OCI-LY1 (cell line): ENCODE results near the gene CHCHD3.

Source experiments
- H2AFZ ChIP-seq: fragments of 200-600 bp; sonication (generic), shearing (Covaris generic); 2 replicates; pipeline ENCODE4 v1.6.0; 2014; ENCODE audit warnings: antibody characterized with exemption, mild to moderate bottlenecking, low read length
- H3F3A ChIP-seq: fragments of 200-600 bp; sonication (generic), shearing (Covaris generic); 2 replicates; pipeline ENCODE4 v1.6.0; 2014; ENCODE audit warnings: mild to moderate bottlenecking, antibody characterized with exemption, low read length, moderate library complexity; ENCODE audit not compliant: insufficient read depth
- H3K27ac ChIP-seq: fragments of 200-600 bp; sonication (generic); 2 replicates; pipeline ENCODE4 v1.5.1; 2014; ENCODE audit warnings: low read length, mixed run types, mild to moderate bottlenecking, low read depth; ENCODE audit not compliant: poor library complexity, severe bottlenecking
- H3K27me3 ChIP-seq: fragments of 200-600 bp; sonication (generic); 2 replicates; pipeline ENCODE4 v1.6.0; 2014; ENCODE audit warnings: antibody characterized with exemption, mild to moderate bottlenecking, low read length, moderate library complexity; ENCODE audit not compliant: insufficient read depth
- H3K36me3 ChIP-seq: fragments of 200-600 bp; sonication (generic); 2 replicates; pipeline ENCODE4 v1.6.1; 2014; ENCODE audit warnings: mild to moderate bottlenecking, antibody characterized with exemption, low read length, moderate library complexity, mixed read lengths; ENCODE audit not compliant: insufficient read depth
- H3K4me1 ChIP-seq: fragments of 200-600 bp; sonication (generic); 2 replicates; pipeline ENCODE4 v1.5.1; 2014; ENCODE audit warnings: mild to moderate bottlenecking, low read length, moderate library complexity; ENCODE audit not compliant: insufficient read depth, severe bottlenecking
- H3K4me2 ChIP-seq: fragments of 200-600 bp; sonication (generic), shearing (Covaris generic); 2 replicates; pipeline ENCODE4 v1.6.1; 2014; ENCODE audit warnings: low read length
- H3K4me3 ChIP-seq: fragments of 200-600 bp; sonication (generic); 2 replicates; pipeline ENCODE4 v1.5.1; 2014; ENCODE audit warnings: low read length, low read depth, mild to moderate bottlenecking, mixed read lengths; ENCODE audit not compliant: poor library complexity, severe bottlenecking
- H3K79me2 ChIP-seq: fragments of 200-600 bp; shearing (Covaris generic); 2 replicates; pipeline ENCODE4 v1.6.1; 2016; ENCODE audit warnings: mixed run types, low read length, mixed read lengths; ENCODE audit not compliant: insufficient read depth
- H3K9ac ChIP-seq: fragments of 200-600 bp; sonication (generic), shearing (Covaris generic); 2 replicates; pipeline ENCODE4 v1.6.1; 2014; ENCODE audit warnings: mild to moderate bottlenecking, low read length, mixed read lengths
- H3K9me2 ChIP-seq: fragments of 200-600 bp; sonication (generic), shearing (Covaris generic); 2 replicates; pipeline ENCODE4 v1.6.1; 2014; ENCODE audit warnings: low read depth, mild to moderate bottlenecking, low read length, mixed read lengths
- H3K9me3 ChIP-seq: fragments of 200-600 bp; shearing (Covaris generic); 2 replicates; pipeline ENCODE4 v1.6.1; 2014; ENCODE audit warnings: low read length, mixed read lengths
- H4K20me1 ChIP-seq: fragments of 200-600 bp; sonication (generic), shearing (Covaris generic); 2 replicates; pipeline ENCODE4 v1.6.0; 2016; ENCODE audit warnings: mild to moderate bottlenecking, low read length; ENCODE audit not compliant: insufficient read depth
- EZH2 ChIP-seq: fragments of 200-600 bp; sonication (generic), shearing (Covaris generic); IDR thresholded peaks from 2 replicates; pipeline ENCODE4 v1.8.0; 2017; ENCODE audit warnings: borderline replicate concordance, mixed run types, mild to moderate bottlenecking, antibody characterized with exemption, low read length, moderate library complexity, mixed read lengths
- TF ChIP-seq, protein P1 (sequence below): fragments of 200-600 bp; sonication (generic), shearing (Covaris generic); IDR thresholded peaks from 2 replicates; pipeline ENCODE4 v1.5.1; 2017; ENCODE audit warnings: mild to moderate bottlenecking, antibody characterized with exemption, low read length, moderate library complexity, mixed read lengths

The CHCHD3 gene

DNA sequence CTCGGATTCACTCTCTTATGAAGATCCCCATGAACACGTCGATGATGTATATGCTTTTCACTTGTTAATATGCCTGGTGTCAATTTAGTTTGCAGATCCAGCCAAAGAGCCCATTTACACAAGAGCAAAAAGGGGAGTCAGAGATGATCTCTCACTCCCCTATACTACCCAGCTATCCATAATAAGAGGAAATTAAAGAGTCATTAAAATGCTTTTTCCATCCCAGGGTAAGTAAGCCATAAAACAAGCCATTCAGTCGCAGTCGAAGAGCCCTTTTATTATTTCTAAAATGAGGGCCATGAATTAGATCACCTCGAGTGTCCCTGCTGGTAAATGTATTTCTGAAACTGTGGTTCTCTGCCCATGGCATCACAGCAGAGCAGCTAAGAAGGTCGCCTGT, 41.2 kb downstream of the CHCHD3 start:
- Histone ChIP-seq H3K27me3 (no peaks in the 10 kb centered on the region), H3K79me2 (peaks cover 12% of the 10 kb centered on the region), H3K9me2 (no peaks in the 10 kb centered on the region), H3K9ac (no peak overlapping the region), H2AFZ (no peak overlapping the region), H3K36me3 (peaks cover 3% of the 10 kb centered on the region; the same call in 1 of the 2 replicates), H3K9me3 (no peaks in the 10 kb centered on the region), H3K4me3 (no peak overlapping the region), H3K4me2 (no peak overlapping the region), H3K4me1 (peaks cover 3% of the 10 kb centered on the region), H4K20me1 (no peaks in the 10 kb centered on the region), H3K27ac (no peak overlapping the region), H3F3A (no peaks in the 10 kb centered on the region)
- TF ChIP-seq EZH2: no peak
- TF ChIP-seq, protein P1, sequence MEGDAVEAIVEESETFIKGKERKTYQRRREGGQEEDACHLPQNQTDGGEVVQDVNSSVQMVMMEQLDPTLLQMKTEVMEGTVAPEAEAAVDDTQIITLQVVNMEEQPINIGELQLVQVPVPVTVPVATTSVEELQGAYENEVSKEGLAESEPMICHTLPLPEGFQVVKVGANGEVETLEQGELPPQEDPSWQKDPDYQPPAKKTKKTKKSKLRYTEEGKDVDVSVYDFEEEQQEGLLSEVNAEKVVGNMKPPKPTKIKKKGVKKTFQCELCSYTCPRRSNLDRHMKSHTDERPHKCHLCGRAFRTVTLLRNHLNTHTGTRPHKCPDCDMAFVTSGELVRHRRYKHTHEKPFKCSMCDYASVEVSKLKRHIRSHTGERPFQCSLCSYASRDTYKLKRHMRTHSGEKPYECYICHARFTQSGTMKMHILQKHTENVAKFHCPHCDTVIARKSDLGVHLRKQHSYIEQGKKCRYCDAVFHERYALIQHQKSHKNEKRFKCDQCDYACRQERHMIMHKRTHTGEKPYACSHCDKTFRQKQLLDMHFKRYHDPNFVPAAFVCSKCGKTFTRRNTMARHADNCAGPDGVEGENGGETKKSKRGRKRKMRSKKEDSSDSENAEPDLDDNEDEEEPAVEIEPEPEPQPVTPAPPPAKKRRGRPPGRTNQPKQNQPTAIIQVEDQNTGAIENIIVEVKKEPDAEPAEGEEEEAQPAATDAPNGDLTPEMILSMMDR: no peak

DNA sequence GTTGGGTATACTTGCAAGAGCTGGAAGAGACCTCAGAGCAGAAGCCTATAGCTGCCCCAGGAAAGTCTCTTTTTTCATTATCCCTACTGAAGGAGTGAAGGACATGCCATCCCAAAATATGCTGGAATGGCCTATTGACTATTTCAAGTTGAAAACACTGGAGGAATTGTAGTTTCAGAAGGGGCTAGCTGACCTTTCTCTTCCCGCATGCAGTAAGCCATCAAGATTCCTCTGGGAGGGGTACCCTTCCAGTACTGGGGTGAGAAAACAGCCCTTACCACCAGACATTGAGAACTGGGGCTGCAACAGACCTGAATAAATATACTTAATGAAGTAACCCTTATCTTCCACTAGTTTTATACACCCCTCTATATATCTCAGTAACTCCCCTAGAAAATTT, 41.7 kb downstream of the CHCHD3 start:
- peaks cover 8% of the 10 kb centered on the region for H3K4me1 ChIP-seq
- H2AFZ ChIP-seq: no peak overlapping the region
- H3K27me3 ChIP-seq: no peaks in the 10 kb centered on the region
- peaks cover 12% of the 10 kb centered on the region for H3K79me2 ChIP-seq
- no peak overlapping the region for H3K27ac ChIP-seq
- no peaks in the 10 kb centered on the region for H4K20me1 ChIP-seq
- no peaks in the 10 kb centered on the region for H3F3A ChIP-seq
- H3K9me3 ChIP-seq: no peaks in the 10 kb centered on the region
- no peak overlapping the region for H3K4me2 ChIP-seq
- no peak overlapping the region for H3K9ac ChIP-seq
- peaks cover 3% of the 10 kb centered on the region; the same call in 1 of the 2 replicates for H3K36me3 ChIP-seq
- TF ChIP-seq, protein P1: no peak
- TF ChIP-seq EZH2: no peak
- no peaks in the 10 kb centered on the region for H3K9me2 ChIP-seq
- H3K4me3 ChIP-seq: no peak overlapping the region

DNA sequence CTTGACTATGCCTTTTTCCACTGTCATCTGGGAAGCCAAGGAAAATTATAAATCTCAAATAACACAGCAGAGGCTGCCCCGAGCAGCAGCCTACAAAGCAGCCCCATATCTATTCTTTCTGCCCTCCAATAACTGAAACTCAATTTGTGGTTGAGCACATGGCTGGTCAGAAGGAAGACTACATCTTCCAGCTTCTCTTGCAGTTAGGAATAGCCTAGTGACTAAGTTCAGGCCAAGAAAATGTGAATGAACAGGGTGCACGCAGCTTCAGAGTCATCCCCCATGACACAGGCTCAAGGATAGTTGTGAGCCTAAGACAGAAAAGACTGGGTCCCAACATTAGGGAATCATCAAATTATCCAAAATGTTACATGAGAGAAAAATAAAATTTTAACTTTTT, 42.3 kb downstream of the CHCHD3 start:
- no peak for TF ChIP-seq EZH2
- TF ChIP-seq, protein P1: no peak
- Histone ChIP-seq H4K20me1 (no peaks in the 10 kb centered on the region), H3K9me2 (no peaks in the 10 kb centered on the region), H3K79me2 (peaks cover 12% of the 10 kb centered on the region), H3K36me3 (peaks cover 3% of the 10 kb centered on the region; the same call in 1 of the 2 replicates), H3K4me3 (no peak overlapping the region), H3K27me3 (no peaks in the 10 kb centered on the region), H3K4me1 (peaks cover 14% of the 10 kb centered on the region), H3K9me3 (no peaks in the 10 kb centered on the region), H2AFZ (no peak overlapping the region), H3K4me2 (no peak overlapping the region), H3K9ac (no peak overlapping the region), H3K27ac (no peak overlapping the region), H3F3A (no peaks in the 10 kb centered on the region)
